ENCODE data around the gene HS6ST3.

HS6ST3 gene

GRCh38 chr13:96835546-96835945 is 745.6 kb downstream of the HS6ST3 start:
- DNase-seq (ENCODE audit: low read depth in 2 of 2): no peak

DNA sequence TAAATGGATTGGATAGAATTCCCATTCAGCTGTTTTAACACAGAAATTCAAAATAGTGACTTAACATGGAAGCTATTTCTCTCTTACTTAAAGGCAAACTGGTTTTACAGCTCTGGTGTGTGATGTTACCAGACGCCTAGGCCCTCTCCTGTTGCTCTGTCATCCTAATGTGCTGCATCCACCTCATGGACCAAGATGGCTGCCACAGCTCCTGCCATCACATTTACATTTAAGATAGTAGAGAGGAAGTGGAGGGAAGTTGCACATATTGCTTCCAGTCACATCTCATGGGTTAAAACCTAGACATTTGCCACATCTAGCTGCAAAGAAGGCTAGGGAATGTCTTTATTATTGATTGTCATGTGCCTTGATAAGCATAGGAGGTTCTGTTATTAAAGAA is 746.8 kb downstream of the HS6ST3 start:
- no peak for DNase-seq (ENCODE audit: low read depth in 2 of 2)

- no peak for DNase-seq (ENCODE audit: low read depth in 2 of 2)
These were observed 747.9 kb downstream of the HS6ST3 start for GRCh38 chr13:96837809-96838208.

DNA sequence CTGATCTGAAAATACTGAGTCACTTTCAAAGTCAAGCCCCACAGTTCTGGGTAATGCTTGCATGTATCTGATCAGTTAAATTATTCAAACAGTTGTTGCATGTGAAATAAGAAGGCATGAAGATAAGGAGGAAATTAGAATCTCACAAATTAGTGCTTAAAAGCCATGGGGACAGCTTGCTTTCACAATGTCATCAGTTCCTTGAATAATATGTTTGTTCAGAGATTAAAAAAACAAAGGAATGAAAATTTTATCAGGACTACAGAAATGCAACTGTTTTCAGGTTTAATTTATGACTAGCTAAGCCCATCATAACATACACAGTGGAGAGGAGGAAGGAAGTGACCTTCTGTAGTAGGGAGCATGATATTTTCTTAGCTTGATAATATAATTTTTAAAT is 754.3 kb downstream of the HS6ST3 start:
- DNase-seq (ENCODE audit: low read depth in 2 of 2): no peak

DNA sequence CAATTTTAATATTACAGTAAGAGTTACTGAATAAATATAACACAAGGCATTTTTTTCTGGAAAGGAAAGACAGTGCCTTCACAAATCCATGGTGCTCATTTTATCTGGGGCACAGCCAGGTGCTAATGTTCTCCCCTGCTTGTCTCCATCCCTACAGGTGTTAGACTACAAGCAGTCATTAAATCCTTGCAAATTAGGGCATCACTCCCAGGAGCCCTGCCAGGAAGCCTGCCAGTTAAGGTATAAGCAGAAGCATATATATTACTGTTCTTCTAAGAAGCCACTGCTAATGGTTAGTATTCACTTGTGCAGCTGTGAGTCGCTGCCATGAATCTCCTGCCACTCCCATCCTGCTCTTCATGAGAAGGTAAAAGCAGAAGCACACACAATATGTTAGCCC is 754.7 kb downstream of the HS6ST3 start:
- no peak for DNase-seq (ENCODE audit: low read depth in 2 of 2)

GRCh38 chr13:96848286-96848685 is 758.4 kb downstream of the HS6ST3 start:
- DNase-seq (ENCODE audit: low read depth in 2 of 2): no peak

DNA sequence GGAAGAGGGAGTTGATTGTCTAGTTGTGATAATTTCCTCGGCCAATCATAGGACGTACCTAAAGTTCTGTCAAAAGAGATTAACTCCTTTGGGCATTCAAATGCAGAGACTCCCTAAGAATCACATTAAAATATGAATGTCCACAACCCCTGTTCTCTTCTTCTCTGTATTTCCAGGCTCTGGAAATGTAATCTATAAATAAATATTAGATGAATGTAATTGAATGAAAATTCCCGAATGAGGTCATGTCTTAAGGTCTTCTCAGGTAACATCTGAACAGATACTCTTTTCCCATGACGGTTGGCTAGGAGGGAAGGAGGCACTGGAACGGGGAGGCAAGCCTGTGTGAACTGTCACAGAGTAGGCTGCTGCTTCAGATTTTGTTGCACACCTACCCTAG is 759.2 kb downstream of the HS6ST3 start:
- no peak for DNase-seq (ENCODE audit: low read depth in 2 of 2)

DNA sequence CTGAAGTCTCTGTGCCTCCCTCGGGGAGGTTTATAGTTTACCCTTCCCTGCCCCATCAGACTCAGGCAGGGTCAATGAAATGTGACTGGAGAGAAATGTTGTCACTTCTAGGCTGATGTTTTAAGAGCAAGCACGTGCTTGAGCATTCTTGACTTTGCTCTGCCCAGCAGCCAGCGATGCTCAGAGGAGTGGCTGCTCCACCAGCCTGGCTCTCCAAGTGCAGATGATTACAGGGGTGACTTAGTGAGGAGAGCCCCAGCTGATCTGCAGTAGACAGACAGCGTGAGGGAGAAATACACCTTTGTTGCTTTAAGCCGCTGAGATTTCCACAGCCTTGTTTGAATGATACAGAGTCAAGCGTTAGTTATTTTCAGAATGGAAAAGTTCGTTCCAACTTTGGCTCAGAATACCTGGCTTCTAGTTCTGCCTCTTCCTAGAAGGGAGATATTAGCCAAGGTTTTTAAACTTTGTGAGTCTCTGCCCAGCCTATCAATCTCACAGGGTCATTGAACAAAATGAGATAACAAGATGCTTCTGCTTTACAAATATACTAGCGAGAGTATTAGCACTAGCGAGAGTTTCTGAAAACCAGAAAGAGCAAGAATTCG is 760.7 kb downstream of the HS6ST3 start:
- DNase-seq (ENCODE audit: low read depth in 2 of 2): no peak

GRCh38 chr13:96851856-96852445 is 762.0 kb downstream of the HS6ST3 start:
- no peak for DNase-seq (ENCODE audit: low read depth in 2 of 2)

- no peak for DNase-seq (ENCODE audit: low read depth in 2 of 2)
These were observed 768.4 kb downstream of the HS6ST3 start for GRCh38 chr13:96858133-96858826.

GRCh38 chr13:96860882-96861281 is 771.0 kb downstream of the HS6ST3 start:
- no peak for DNase-seq (ENCODE audit: low read depth in 2 of 2)

- no peak for DNase-seq (ENCODE audit: low read depth in 2 of 2)
These were observed 772.2 kb downstream of the HS6ST3 start for GRCh38 chr13:96862093-96862492.

GRCh38 chr13:96862999-96863398 is 773.1 kb downstream of the HS6ST3 start:
- DNase-seq (ENCODE audit: low read depth in 2 of 2): no peak

- no peak for DNase-seq (ENCODE audit: low read depth in 2 of 2)
These were observed 781.6 kb downstream of the HS6ST3 start for GRCh38 chr13:96871469-96871868.

DNA sequence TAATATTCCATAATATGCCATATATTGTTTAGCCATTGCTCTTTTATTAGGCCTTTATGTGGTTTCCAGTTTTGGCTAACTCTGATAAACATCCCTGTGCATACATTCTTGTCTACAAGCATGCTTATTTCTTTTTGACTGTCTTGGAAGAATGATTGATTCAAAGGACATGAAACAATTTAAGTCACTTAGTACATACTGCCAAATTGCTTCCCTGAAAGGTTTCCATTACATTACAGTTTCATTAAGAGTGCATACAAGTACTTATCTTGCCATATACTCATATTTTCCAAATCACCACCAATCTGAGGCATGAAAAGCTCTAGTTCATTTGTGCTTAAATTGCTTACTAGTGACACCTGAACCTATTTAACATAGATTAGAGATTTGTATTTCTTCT is 790.5 kb downstream of the HS6ST3 start:
- no peak for DNase-seq (ENCODE audit: low read depth in 2 of 2)

Data from stimulated activated CD8-positive, alpha-beta memory T cell treated with anti-CD3 and anti-CD28 coated beads, Interleukin-2, amount 100 ng/mL, for 1 hour (primary cell).